Sigmoid colon (tissue), 7 donors: Measurements from ENCODE around the gene SIN3B. TPM values are rescaled to one million over a fixed set of nuclear protein-coding genes. Genes with fewer than 3 reads are reported as not detected.
A peak's percentile ranks its signal among the peaks of the same experiment; 100 is the strongest.

Experiments
- DNase-seq: peaks from one replicate; pipeline ENCODE4 v3.0.0-alpha.2; 2019
- H3K27ac ChIP-seq, 4 donors: fragments of 200-600 bp; sonication (generic); one replicate each; pipeline ENCODE4 v1.5.1; 2016 to 2019; ENCODE audit warnings: mild to moderate bottlenecking in 1 of 4
- H3K27me3 ChIP-seq, 3 donors: fragments of 200-600 bp; sonication (generic); one replicate each; pipeline ENCODE4 v1.5.1; 2019; ENCODE audit warnings: mild to moderate bottlenecking in 1 of 3
- H3K36me3 ChIP-seq, 4 donors: fragments of 200-600 bp; sonication (generic); one replicate each; pipeline ENCODE4 v1.5.1; 2016 to 2019
- H3K4me1 ChIP-seq, 4 donors: fragments of 200-600 bp; sonication (generic); one replicate each; pipeline ENCODE4 v1.5.1; 2017 to 2019
- H3K4me3 ChIP-seq, 4 donors: fragments of 200-600 bp; sonication (generic); one replicate each; pipeline ENCODE4 v1.5.1; 2017 to 2019; ENCODE audit warnings: mild to moderate bottlenecking in 2 of 4, moderate library complexity in 1 of 4
- H3K9me3 ChIP-seq, 4 donors: fragments of 200-600 bp in 3 of 4; sonication (generic) in 3 of 4; one replicate each; pipeline versions ENCODE4 v1.5.1 to v1.6.1; 2013 to 2019
- EP300 ChIP-seq, 4 donors: sonication (generic); formaldehyde crosslinking; IDR thresholded peaks; one replicate each; pipeline ENCODE4 v1.6.1; 2017; ENCODE audit warnings: antibody characterized with exemption in 4 of 4
- POLR2A ChIP-seq, 2 donors: fragments of 450-650 bp; IDR thresholded peaks; one replicate each; pipeline ENCODE4 v1.6.1; 2016; ENCODE audit warnings: antibody characterized with exemption in 2 of 2, mild to moderate bottlenecking in 2 of 2, moderate library complexity in 2 of 2
- POLR2AphosphoS5 ChIP-seq, 4 donors: sonication (generic); formaldehyde crosslinking; IDR thresholded peaks; one replicate each; pipeline ENCODE4 v1.6.1; 2017; ENCODE audit warnings: antibody characterized with exemption in 4 of 4
- WGBS, 2 donors: extraction: QIAGEN DNeasy Blood & Tissue Kit; methylation state at CpG; one replicate each; pipeline ENCODE4 v1.1.7; 2013; 5-methylcytosine and 5-hydroxymethylcytosine counted together
- intact Hi-C: fragments of 100-400 bp; cut with DNase I; formaldehyde crosslinking; loops from one replicate; pipeline ENCODE4 v1.15.1; 2023
- polyA plus RNA-seq, 3 donors: library from polyadenylated mRNA; stranded (reverse); fragments of 200-250 nt; gene quantifications; one replicate each; pipeline ENCODE4 v1.2.3, GENCODE V29; 2013
- total RNA-seq, 4 donors: library from RNA; depleted of rRNA; stranded (reverse); fragments of >200 nt; gene quantifications; one replicate each; pipeline ENCODE4 v1.1.0, GENCODE V29; 2016
- TF ChIP-seq, protein P1 (sequence below), 4 experiments: fragments of 450-650 bp in 3 of 4; fragments of 200-600 bp in 1 of 4; IDR thresholded peaks; one replicate each; pipeline ENCODE4 v1.5.1; 2016 to 2019; ENCODE audit warnings: antibody characterized with exemption in 4 of 4, mild to moderate bottlenecking in 3 of 4, moderate library complexity in 2 of 4
- donor health status: healthy with polysubstance abuse.
- donor health status: Bipolar disorder and iron deficiency.
- donor health status: healthy.

Gene SIN3B
- total and polyA plus RNA-seq, 7 donors: 5.1 to 67.3 (median 24.7) TPM

DNA sequence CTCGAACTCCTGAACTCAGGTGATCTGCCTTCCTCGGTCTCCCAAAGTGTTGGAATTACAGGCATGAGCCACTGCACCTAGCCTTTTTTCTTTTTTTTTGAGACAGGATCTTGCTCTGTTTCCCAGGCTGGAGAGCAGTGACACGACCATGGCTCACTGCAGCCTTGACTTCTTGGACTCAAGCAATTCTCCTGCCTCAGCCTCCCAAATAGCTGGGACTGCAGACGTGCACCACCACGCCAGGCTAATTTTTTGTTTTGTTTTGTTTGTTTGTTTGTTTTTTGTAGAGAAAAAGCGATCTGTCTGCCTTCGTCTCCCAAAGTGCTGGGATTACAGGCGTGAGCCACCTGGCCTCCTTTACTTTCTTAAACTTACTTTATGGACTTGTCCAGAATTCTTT lies 6.5 kb upstream of the SIN3B start:
- Histone ChIP-seq H3K4me3 (no peak overlapping the region), H3K36me3 (no peaks in the 10 kb centered on the region), H3K27ac (peak overlapping the region in 1 of 4 donors; percentile 22), H3K9me3 (no peaks in the 10 kb centered on the region), H3K27me3 (no peaks in the 10 kb centered on the region), H3K4me1 (peaks cover 0 to 19% (median 15%) of the 10 kb centered on the region in 4 donors)
- TF ChIP-seq POLR2AphosphoS5 (IDR thresholded peaks at IDR 0.05) (no peak), EP300 (IDR thresholded peaks at IDR 0.05) (no peak), POLR2A (IDR thresholded peaks at IDR 0.05) (no peak)
- TF ChIP-seq, protein P1, sequence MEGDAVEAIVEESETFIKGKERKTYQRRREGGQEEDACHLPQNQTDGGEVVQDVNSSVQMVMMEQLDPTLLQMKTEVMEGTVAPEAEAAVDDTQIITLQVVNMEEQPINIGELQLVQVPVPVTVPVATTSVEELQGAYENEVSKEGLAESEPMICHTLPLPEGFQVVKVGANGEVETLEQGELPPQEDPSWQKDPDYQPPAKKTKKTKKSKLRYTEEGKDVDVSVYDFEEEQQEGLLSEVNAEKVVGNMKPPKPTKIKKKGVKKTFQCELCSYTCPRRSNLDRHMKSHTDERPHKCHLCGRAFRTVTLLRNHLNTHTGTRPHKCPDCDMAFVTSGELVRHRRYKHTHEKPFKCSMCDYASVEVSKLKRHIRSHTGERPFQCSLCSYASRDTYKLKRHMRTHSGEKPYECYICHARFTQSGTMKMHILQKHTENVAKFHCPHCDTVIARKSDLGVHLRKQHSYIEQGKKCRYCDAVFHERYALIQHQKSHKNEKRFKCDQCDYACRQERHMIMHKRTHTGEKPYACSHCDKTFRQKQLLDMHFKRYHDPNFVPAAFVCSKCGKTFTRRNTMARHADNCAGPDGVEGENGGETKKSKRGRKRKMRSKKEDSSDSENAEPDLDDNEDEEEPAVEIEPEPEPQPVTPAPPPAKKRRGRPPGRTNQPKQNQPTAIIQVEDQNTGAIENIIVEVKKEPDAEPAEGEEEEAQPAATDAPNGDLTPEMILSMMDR (IDR thresholded peaks at IDR 0.05): no peak
- WGBS, 2 donors: 84 to 90% methylated on average over 8 of the region's 8 CpGs
- intact Hi-C loops: no loop called here
- DNase-seq: no peak

DNA sequence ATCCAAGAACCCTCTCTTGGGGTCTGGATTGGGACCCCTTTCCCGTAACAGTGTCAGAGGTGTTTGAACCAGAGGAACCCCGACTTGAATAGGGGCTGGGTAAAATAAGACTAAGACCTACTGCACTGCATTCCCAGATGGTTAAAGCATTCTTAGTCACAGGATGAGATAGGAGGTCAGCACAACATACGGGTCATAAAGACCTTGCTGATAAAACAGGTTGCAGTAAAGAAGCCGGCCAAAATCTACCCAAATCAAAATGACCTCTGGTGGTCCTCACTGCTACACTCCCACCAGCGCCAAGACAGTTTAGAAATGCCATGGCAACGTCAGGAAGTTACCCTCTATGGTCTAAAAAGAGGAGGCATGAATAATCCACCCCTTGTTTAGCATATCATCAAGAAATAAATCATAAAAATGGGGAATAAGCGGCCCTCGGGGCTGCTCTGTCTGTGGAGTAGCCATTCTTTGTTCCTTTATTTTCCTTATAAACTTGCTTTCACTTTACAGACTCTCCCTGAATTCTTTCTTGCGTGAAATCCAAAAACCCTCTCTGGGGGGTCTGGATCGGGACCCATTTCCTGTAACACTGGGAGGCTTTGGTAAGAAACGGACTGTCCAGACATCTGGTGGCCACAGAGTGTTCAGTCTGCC lies 4.4 kb upstream of the SIN3B start:
- no peaks in the 10 kb centered on the region for H3K27me3 ChIP-seq
- intact Hi-C loops: loop anchor here (5.0 kb wide), 1 partner anchor 162 kb away; the partner anchor contains the start of genes SMIM7 and TMEM38A
- H3K27ac ChIP-seq: peak overlapping the region; percentile 64 to 81 (median 72)
- TF ChIP-seq EP300 (IDR thresholded peaks at IDR 0.05): no peak
- TF ChIP-seq POLR2AphosphoS5 (IDR thresholded peaks at IDR 0.05): peak in 1 of 4 donors; percentile 5
- TF ChIP-seq POLR2A (IDR thresholded peaks at IDR 0.05): no peak
- TF ChIP-seq, protein P1 (IDR thresholded peaks at IDR 0.05): no peak
- peak overlapping the region; percentile 27 to 53 (median 42) for H3K4me3 ChIP-seq
- no peaks in the 10 kb centered on the region for H3K36me3 ChIP-seq
- WGBS, 2 donors: 30 to 34% methylated on average over 11 of the region's 11 CpGs
- H3K4me1 ChIP-seq: peaks cover 0 to 21% (median 17%) of the 10 kb centered on the region in 4 donors
- H3K9me3 ChIP-seq: no peaks in the 10 kb centered on the region
- no peak for DNase-seq

DNA sequence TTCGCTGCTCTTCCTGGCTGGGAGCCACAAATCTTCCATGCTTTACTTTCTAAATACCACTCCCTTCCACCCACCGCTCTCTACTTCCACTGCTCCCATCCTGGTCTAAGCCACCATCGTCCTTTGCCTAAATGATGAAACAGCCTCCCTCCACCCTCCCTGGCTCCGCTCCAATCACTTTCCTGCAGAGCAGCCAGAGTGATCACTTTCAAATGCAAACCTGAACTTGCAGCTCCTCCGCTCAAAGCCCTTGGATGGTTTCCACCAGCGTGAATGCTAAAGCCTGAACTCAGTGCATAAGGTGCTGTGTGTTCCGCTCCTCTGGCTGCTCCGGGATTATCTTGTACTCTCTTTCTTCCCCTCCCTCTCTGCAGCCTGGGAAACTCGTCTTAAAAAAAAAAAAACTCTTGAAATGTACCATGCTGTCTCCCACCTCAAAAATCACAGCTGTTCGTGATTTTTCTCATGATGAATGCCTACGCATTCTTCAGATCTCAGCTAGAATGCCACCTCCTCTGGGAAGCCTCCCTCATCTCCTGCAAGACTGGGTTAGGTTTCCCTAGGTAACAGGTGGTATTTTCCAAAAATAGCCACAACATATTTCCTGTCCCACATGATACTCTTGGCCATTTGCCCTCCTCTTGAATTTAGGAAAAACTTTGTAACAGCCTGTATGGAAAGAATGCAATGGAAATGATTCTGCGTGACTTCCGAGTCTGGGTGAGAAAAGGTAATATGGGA lies 3.7 kb upstream of the SIN3B start:
- Histone ChIP-seq H3K9me3 (no peaks in the 10 kb centered on the region), H3K4me3 (peak overlapping the region; percentile 27 to 53 (median 42)), H3K36me3 (no peaks in the 10 kb centered on the region), H3K4me1 (peaks cover 0 to 28% (median 24%) of the 10 kb centered on the region in 4 donors), H3K27me3 (no peaks in the 10 kb centered on the region), H3K27ac (peak overlapping the region; percentile 64 to 81 (median 72))
- DNase-seq: peak; percentile 85
- WGBS, 2 donors: 27 to 33% methylated on average over 13 of the region's 13 CpGs
- intact Hi-C loops: loop anchor here (5.0 kb wide), 1 partner anchor 163 kb away; the partner anchor contains the start of genes SMIM7 and TMEM38A
- TF ChIP-seq, protein P1 (IDR thresholded peaks at IDR 0.05): no peak
- peak in 1 of 4 donors; percentile 4 for TF ChIP-seq POLR2AphosphoS5 (IDR thresholded peaks at IDR 0.05)
- no peak for TF ChIP-seq EP300 (IDR thresholded peaks at IDR 0.05)
- no peak for TF ChIP-seq POLR2A (IDR thresholded peaks at IDR 0.05)

DNA sequence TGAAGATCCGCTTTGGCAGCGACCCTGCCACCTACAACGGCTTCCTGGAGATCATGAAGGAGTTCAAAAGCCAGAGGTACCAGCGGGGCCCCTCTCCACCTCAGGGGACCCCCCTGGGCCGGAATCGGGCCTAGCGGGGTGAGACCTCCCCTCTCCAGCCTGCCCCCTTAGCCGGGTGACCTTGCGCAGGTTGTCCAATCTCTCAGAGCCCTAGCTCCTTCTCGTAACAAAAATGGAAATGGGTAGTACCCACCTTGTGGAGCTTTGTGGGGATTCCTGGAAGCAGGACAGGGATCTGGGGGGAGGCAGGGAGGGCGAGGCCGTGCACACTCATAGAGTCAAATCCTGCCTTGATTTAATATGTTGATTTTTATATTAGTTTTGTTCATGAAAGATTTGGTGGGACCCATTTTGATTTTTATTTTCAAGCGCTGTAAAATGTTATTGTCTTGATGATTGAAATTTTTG lies 658 bp downstream of the SIN3B start:
- Histone ChIP-seq H3K36me3 (peaks cover 7 to 39% (median 14%) of the 10 kb centered on the region in 4 donors), H3K27me3 (no peaks in the 10 kb centered on the region), H3K27ac (peak overlapping the region; percentile 80 to 89 (median 86)), H3K4me3 (peak overlapping the region; percentile 88 to 100 (median 92)), H3K4me1 (peaks cover 0 to 26% (median 24%) of the 10 kb centered on the region in 4 donors), H3K9me3 (no peaks in the 10 kb centered on the region)
- 16 to 26% methylated on average over 13 of the region's 13 CpGs for WGBS, 2 donors
- intact Hi-C loops: loop anchor here (2.0 to 5.0 kb wide), 3 partner anchors 59 to 168 kb away; partner anchors contain the start of genes NWD1, SMIM7 and TMEM38A
- TF ChIP-seq POLR2AphosphoS5 (IDR thresholded peaks at IDR 0.05) (no peak), EP300 (IDR thresholded peaks at IDR 0.05) (no peak), POLR2A (IDR thresholded peaks at IDR 0.05) (no peak)
- TF ChIP-seq, protein P1 (IDR thresholded peaks at IDR 0.05): no peak
- no peak for DNase-seq
